K562 (cell line): Measurements from ENCODE around the gene BNC1.

Experiments
- CTCF ChIP-seq, 3 experiments: IDR thresholded peaks in 2 of 3; conservative IDR thresholded peaks in 1 of 3; 2 replicates each; pipeline ENCODE4 v1.5.1; 2011 to 2012; ENCODE audit warnings: low read length in 3 of 3, mild to moderate bottlenecking in 3 of 3, control low read depth in 2 of 3, improper control_type of control experiment in 1 of 3, inconsistent platforms in 1 of 3, low read depth in 1 of 3, mixed read lengths in 1 of 3, moderate library complexity in 1 of 3; ENCODE audit not compliant: insufficient read depth in 2 of 3
- MED1 ChIP-seq: sonication (generic); formaldehyde crosslinking; IDR thresholded peaks from 2 replicates; pipeline ENCODE4 v1.8.1; 2023; ENCODE audit warnings: missing genetic modification reagents, borderline replicate concordance
- RNF219 ChIP-seq: fragments of 250-450 bp; sonication (Bioruptor Pico); IDR thresholded peaks from 2 replicates; pipeline ENCODE4 v1.5.0; 2022; ENCODE audit warnings: mild to moderate bottlenecking
- ZNF75A ChIP-seq: fragments of 450-650 bp; formaldehyde crosslinking; IDR thresholded peaks from 2 replicates; pipeline ENCODE4 v1.4.0; 2020; ENCODE audit warnings: mild to moderate bottlenecking

DNA sequence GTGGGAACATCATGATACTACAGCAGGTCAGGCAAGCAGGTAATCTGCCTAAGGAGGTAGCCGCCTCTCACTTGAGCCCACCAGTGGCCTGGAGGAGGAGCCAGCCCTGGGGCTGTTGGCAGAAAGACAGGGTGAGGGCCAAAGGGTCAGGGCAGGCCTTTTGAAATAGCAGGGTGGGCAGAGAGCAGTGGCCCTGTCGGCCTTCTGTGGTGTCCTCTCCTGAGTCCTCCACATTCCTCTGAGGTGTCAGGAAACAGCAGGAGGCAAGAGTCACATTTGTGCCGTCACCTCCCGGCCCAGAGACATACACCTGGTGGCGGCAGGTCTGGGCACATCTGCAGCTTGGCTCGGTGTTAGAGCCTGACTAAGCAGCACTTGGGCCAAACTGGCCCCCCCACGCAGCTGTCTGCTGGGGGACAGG lies 3.9 kb upstream of the BNC1 start:
- no peak for TF ChIP-seq MED1 (CRISPR knock-in tag)
- no peak for TF ChIP-seq RNF219 (CRISPR knock-in tag)
- no peak for TF ChIP-seq CTCF (IDR thresholded peaks at IDR 0.05 in 2 of 3, conservative IDR thresholded peaks at IDR 0.05 in 1 of 3; ENCODE audit: insufficient read depth in 2 of 3, low read depth in 1 of 3, low read length in 3 of 3)
- no peak for TF ChIP-seq ZNF75A
